OCI-LY7 (cell line): ENCODE data around the gene PLEKHJ1.

Experiments used
- CTCF ChIP-seq: fragments of 200-600 bp; sonication (generic); conservative IDR thresholded peaks from 2 replicates; pipeline ENCODE4 v1.5.1; 2014; ENCODE audit warnings: mild to moderate bottlenecking, antibody characterized with exemption, low read length, moderate library complexity, mixed read lengths
- EZH2phosphoT487 ChIP-seq: fragments of 200-600 bp; sonication (generic); IDR thresholded peaks from 2 replicates; pipeline ENCODE4 v1.6.1; 2018; ENCODE audit warnings: low read depth, borderline replicate concordance, mild to moderate bottlenecking, mixed run types, antibody characterized with exemption, low read length, moderate library complexity, mixed read lengths

- TF ChIP-seq CTCF (no peak), EZH2phosphoT487 (no peak)
Measured at GRCh38 chr19:2191456-2192310, 44.4 kb downstream of the PLEKHJ1 start.
